GM18526 (cell line): Measurements from ENCODE around the gene RPS27.

Experiments used
- POLR2A ChIP-seq: IDR thresholded peaks from 3 replicates; pipeline ENCODE4 v1.6.1; 2011; ENCODE audit not compliant: insufficient read length; ENCODE audit errors: extremely low read depth

RPS27 gene

GRCh38 chr1:154006136-154006535 lies 15.6 kb downstream of the RPS27 start:
- no peak for TF ChIP-seq POLR2A

- TF ChIP-seq POLR2A, result no peak
Measured at GRCh38 chr1:154012129-154012528, 21.6 kb downstream of the RPS27 start.

GRCh38 chr1:154014154-154014907 lies 23.8 kb downstream of the RPS27 start:
- no peak for TF ChIP-seq POLR2A

GRCh38 chr1:154019269-154019668 lies 28.7 kb downstream of the RPS27 start:
- no peak for TF ChIP-seq POLR2A

GRCh38 chr1:154019940-154020339 lies 29.4 kb downstream of the RPS27 start:
- TF ChIP-seq POLR2A, result no peak
